Measurements from ENCODE around the gene TDRD15. TPM values are rescaled to one million over a fixed set of nuclear protein-coding genes. Genes with fewer than 3 reads are reported as not detected.

The TDRD15 gene
- polyA plus RNA-seq, 4 donors = 0.01 TPM; not detected in 3

- Histone ChIP-seq H3K4me3 (ENCODE audit: low read depth in 1 of 3, low read length in 3 of 3) (no peak overlapping the region), H3K4me1 (ENCODE audit: control insufficient read depth in 3 of 3, insufficient read depth in 2 of 3, low read depth in 1 of 3, low read length in 2 of 3) (no peaks in the 10 kb centered on the region), H3K36me3 (ENCODE audit: control insufficient read depth in 3 of 3, insufficient read depth in 2 of 3, low read depth in 1 of 3, low read length in 3 of 3) (no peaks in the 10 kb centered on the region), H3K9me3 (ENCODE audit: control insufficient read depth in 2 of 2, insufficient read depth in 1 of 2, low read depth in 1 of 2, low read length in 1 of 2) (no peaks in the 10 kb centered on the region), H3K27me3 (ENCODE audit: control insufficient read depth in 3 of 3, insufficient read depth in 3 of 3, low read length in 3 of 3) (no peaks in the 10 kb centered on the region), H3K27ac (ENCODE audit: low read depth in 1 of 3, low read length in 2 of 3) (no peak overlapping the region)
- DNase-seq (peak in 1 of 2 donors; percentile 3), FAIRE-seq (no peak)
- WGBS, 3 donors = 12 to 30% (median 12%) methylated on average over 3 of the region's 3 CpGs
Observed at GRCh38 chr2:21155365-21156136, 31.8 kb downstream of the TDRD15 start.

DNA sequence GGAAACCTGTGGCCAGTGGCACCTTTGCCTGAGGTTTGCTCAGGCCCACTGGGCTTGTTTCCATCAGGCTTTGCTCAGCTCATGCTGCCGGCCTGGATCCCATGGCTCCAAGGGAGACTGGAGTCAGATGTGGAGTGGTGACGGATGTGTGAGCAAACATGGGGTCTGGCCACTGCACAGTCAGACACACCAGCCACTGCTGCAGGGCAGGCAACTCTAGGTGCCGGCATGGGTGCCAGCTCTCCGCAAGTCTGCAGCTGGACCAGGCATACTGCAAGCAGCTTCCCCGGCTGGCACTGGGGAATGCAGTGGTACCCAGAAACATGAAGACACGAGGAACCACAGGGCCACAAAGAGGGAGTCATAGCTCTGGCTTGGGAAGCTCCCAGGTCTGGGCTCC lies 37.4 kb downstream of the TDRD15 start:
- Histone ChIP-seq H3K27ac (ENCODE audit: low read depth in 1 of 3, low read length in 2 of 3) (no peak overlapping the region), H3K4me1 (ENCODE audit: control insufficient read depth in 3 of 3, insufficient read depth in 2 of 3, low read depth in 1 of 3, low read length in 2 of 3) (no peaks in the 10 kb centered on the region), H3K36me3 (ENCODE audit: control insufficient read depth in 3 of 3, insufficient read depth in 2 of 3, low read depth in 1 of 3, low read length in 3 of 3) (no peaks in the 10 kb centered on the region), H3K9me3 (ENCODE audit: control insufficient read depth in 2 of 2, insufficient read depth in 1 of 2, low read depth in 1 of 2, low read length in 1 of 2) (no peaks in the 10 kb centered on the region), H3K4me3 (ENCODE audit: low read depth in 1 of 3, low read length in 3 of 3) (no peak overlapping the region), H3K27me3 (ENCODE audit: control insufficient read depth in 3 of 3, insufficient read depth in 3 of 3, low read length in 3 of 3) (no peaks in the 10 kb centered on the region)
- no peak for DNase-seq
- WGBS, 3 donors = 93% methylated on average over 6 of the region's 6 CpGs
- FAIRE-seq = no peak

DNA sequence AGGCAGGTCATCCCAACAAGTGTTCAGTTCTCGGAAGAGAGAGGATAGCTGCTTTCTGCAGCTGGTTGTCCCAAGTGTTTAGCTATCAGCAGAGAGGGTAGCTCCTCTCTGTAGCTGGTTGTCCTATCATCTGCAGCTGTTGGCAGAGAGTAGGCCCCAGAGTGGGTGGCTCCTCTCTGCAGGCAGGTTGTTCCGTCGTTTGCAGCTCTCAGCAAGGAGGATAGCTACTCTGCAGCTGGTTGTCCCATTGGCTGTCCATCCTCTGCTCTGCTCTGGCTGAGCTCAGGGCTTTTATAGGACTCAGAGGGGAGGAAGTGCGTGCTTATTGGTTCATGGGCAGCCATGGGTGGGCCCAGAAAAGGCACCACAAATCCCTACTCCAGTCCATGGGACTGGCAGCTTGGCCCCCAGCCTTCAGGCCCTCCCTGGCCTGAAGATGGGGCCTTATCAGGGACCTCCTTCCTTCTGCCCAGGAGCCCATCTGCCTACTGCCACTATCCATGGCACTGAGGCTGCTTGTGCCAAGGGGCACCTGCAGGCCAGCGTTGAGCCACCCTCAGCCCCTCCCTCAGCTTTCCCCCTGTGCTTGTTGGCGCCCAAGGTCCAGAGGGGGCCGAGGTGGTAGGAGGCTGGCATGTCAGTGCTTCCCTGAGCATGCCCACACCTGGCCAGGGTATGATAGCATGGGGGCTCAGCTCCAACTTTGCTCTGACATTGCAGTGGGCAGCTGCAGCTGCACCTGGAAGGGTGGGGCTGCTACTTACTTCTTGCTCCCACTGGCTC lies 38.3 kb downstream of the TDRD15 start:
- Histone ChIP-seq H3K4me1 (ENCODE audit: control insufficient read depth in 3 of 3, insufficient read depth in 2 of 3, low read depth in 1 of 3, low read length in 2 of 3) (no peaks in the 10 kb centered on the region), H3K27ac (ENCODE audit: low read depth in 1 of 3, low read length in 2 of 3) (no peak overlapping the region), H3K9me3 (ENCODE audit: control insufficient read depth in 2 of 2, insufficient read depth in 1 of 2, low read depth in 1 of 2, low read length in 1 of 2) (no peaks in the 10 kb centered on the region), H3K27me3 (ENCODE audit: control insufficient read depth in 3 of 3, insufficient read depth in 3 of 3, low read length in 3 of 3) (no peaks in the 10 kb centered on the region), H3K36me3 (ENCODE audit: control insufficient read depth in 3 of 3, insufficient read depth in 2 of 3, low read depth in 1 of 3, low read length in 3 of 3) (no peaks in the 10 kb centered on the region), H3K4me3 (ENCODE audit: low read depth in 1 of 3, low read length in 3 of 3) (no peak overlapping the region)
- FAIRE-seq (no peak), DNase-seq (no peak)
- 87 to 90% (median 87%) methylated on average over 7 of the region's 7 CpGs for WGBS, 3 donors

GRCh38 chr2:21162615-21162878 lies 38.8 kb downstream of the TDRD15 start:
- H3K27ac ChIP-seq (ENCODE audit: low read depth in 1 of 3, low read length in 2 of 3) = no peak overlapping the region
- FAIRE-seq (no peak), DNase-seq (no peak)
- no peak overlapping the region for H3K4me3 ChIP-seq (ENCODE audit: low read depth in 1 of 3, low read length in 3 of 3)
- no peaks in the 10 kb centered on the region for H3K27me3 ChIP-seq (ENCODE audit: control insufficient read depth in 3 of 3, insufficient read depth in 3 of 3, low read length in 3 of 3)
- no peaks in the 10 kb centered on the region for H3K4me1 ChIP-seq (ENCODE audit: control insufficient read depth in 3 of 3, insufficient read depth in 2 of 3, low read depth in 1 of 3, low read length in 2 of 3)
- H3K9me3 ChIP-seq (ENCODE audit: control insufficient read depth in 2 of 2, insufficient read depth in 1 of 2, low read depth in 1 of 2, low read length in 1 of 2) = no peaks in the 10 kb centered on the region
- H3K36me3 ChIP-seq (ENCODE audit: control insufficient read depth in 3 of 3, insufficient read depth in 2 of 3, low read depth in 1 of 3, low read length in 3 of 3) = no peaks in the 10 kb centered on the region
- WGBS, 3 donors = 69 to 72% (median 69%) methylated on average over 5 of the region's 5 CpGs

DNA sequence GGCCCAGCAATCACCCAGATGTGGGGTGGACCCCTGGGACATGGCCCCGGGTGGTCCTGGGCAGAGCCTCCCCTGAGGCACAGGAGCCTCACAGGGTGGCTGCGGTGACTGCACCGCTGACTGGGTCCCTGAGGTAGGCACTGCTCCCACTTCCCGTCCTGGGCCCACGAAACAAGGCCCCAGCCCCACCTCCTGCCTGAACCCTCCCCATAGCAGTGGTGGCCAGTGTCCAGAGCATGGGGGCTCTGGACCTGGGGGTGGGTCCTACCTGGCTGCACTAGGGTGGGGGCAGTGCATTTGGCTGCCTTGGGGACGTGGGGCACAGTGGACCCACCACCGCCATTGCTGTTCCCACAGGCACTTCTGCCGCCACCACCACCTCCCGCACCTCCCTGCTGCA lies 39.4 kb downstream of the TDRD15 start:
- DNase-seq = no peak

DNA sequence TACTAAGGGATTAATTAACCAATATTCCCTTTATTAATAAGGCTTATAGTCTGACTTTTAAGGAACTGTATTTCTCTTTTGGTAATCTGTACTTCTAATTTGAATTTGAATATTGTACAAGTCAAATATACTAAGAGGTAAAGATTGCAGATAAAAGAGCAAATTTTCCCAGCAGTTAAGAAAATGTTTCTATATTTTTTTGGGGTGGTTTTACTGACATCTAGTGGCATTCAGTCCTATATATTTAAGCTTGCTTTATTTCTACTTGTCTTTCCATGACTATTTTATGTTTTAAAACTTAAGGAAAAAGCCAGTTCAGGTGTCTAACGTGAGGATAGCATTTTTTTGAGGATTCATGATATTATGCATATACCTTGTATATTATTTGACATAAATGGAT lies 41.6 kb downstream of the TDRD15 start:
- Histone ChIP-seq H3K4me3 (ENCODE audit: low read depth in 1 of 3, low read length in 3 of 3) (no peak overlapping the region), H3K27ac (ENCODE audit: low read depth in 1 of 3, low read length in 2 of 3) (no peak overlapping the region), H3K4me1 (ENCODE audit: control insufficient read depth in 3 of 3, insufficient read depth in 2 of 3, low read depth in 1 of 3, low read length in 2 of 3) (no peaks in the 10 kb centered on the region), H3K27me3 (ENCODE audit: control insufficient read depth in 3 of 3, insufficient read depth in 3 of 3, low read length in 3 of 3) (no peaks in the 10 kb centered on the region), H3K36me3 (ENCODE audit: control insufficient read depth in 3 of 3, insufficient read depth in 2 of 3, low read depth in 1 of 3, low read length in 3 of 3) (no peaks in the 10 kb centered on the region), H3K9me3 (ENCODE audit: control insufficient read depth in 2 of 2, insufficient read depth in 1 of 2, low read depth in 1 of 2, low read length in 1 of 2) (no peaks in the 10 kb centered on the region)
- DNase-seq = peak in 1 of 2 donors; percentile 8
- FAIRE-seq = no peak
- 0 to 6% (median 3%) methylated on average over 1 of the region's 1 CpG for WGBS, 3 donors

More for the DNA sequence above, 39.4 kb downstream of the TDRD15 start:
- H3K4me3 ChIP-seq (ENCODE audit: low read depth in 1 of 3, low read length in 3 of 3) = no peak overlapping the region
- FAIRE-seq = no peak
- H3K27me3 ChIP-seq (ENCODE audit: control insufficient read depth in 3 of 3, insufficient read depth in 3 of 3, low read length in 3 of 3) = no peaks in the 10 kb centered on the region
- no peaks in the 10 kb centered on the region for H3K9me3 ChIP-seq (ENCODE audit: control insufficient read depth in 2 of 2, insufficient read depth in 1 of 2, low read depth in 1 of 2, low read length in 1 of 2)
- H3K4me1 ChIP-seq (ENCODE audit: control insufficient read depth in 3 of 3, insufficient read depth in 2 of 3, low read depth in 1 of 3, low read length in 2 of 3) = no peaks in the 10 kb centered on the region
- WGBS, 3 donors = 92 to 96% (median 93%) methylated on average over 7 to 9 of the region's 9 CpGs
- no peaks in the 10 kb centered on the region for H3K36me3 ChIP-seq (ENCODE audit: control insufficient read depth in 3 of 3, insufficient read depth in 2 of 3, low read depth in 1 of 3, low read length in 3 of 3)
- H3K27ac ChIP-seq (ENCODE audit: low read depth in 1 of 3, low read length in 2 of 3) = no peak overlapping the region

GRCh38 chr2:21175895-21176646 lies 52.3 kb downstream of the TDRD15 start:
- Histone ChIP-seq H3K9me3 (ENCODE audit: control insufficient read depth in 2 of 2, insufficient read depth in 1 of 2, low read depth in 1 of 2, low read length in 1 of 2) (no peaks in the 10 kb centered on the region), H3K4me1 (ENCODE audit: control insufficient read depth in 3 of 3, insufficient read depth in 2 of 3, low read depth in 1 of 3, low read length in 2 of 3) (no peaks in the 10 kb centered on the region), H3K27ac (ENCODE audit: low read depth in 1 of 3, low read length in 2 of 3) (no peak overlapping the region), H3K27me3 (ENCODE audit: control insufficient read depth in 3 of 3, insufficient read depth in 3 of 3, low read length in 3 of 3) (peaks cover 0 to 2% (median 0%) of the 10 kb centered on the region in 3 donors), H3K36me3 (ENCODE audit: control insufficient read depth in 3 of 3, insufficient read depth in 2 of 3, low read depth in 1 of 3, low read length in 3 of 3) (no peaks in the 10 kb centered on the region), H3K4me3 (ENCODE audit: low read depth in 1 of 3, low read length in 3 of 3) (no peak overlapping the region)
- FAIRE-seq (no peak), DNase-seq (peak; percentile 30 to 35)
- 26 to 40% (median 34%) methylated on average over 5 of the region's 5 CpGs for WGBS, 3 donors

DNA sequence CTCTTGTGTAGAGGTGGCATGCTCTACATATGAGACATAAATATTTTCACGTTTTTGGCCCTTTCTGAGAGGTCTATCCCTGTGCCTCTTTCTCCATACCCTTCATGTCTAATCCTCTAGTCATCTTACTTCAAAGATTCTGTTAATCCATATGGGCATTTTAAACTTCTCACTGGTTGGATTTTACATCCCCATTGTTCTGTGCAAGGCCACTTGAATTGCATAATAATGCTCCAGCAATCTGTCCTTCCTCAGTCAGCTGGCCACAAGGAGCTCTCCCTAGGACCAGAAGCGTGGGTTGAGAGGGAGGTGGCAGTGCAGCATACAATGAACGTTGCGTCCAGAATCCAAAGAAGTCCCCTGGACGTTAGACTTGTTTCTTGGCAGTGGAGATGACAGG lies 58.2 kb downstream of the TDRD15 start:
- DNase-seq = no peak
- no peaks in the 10 kb centered on the region for H3K9me3 ChIP-seq (ENCODE audit: control insufficient read depth in 2 of 2, insufficient read depth in 1 of 2, low read depth in 1 of 2, low read length in 1 of 2)
- 76 to 86% (median 84%) methylated on average over 5 of the region's 5 CpGs for WGBS, 3 donors

More for the DNA sequence above, 58.2 kb downstream of the TDRD15 start:
- Histone ChIP-seq H3K4me3 (ENCODE audit: low read depth in 1 of 3, low read length in 3 of 3) (no peak overlapping the region), H3K4me1 (ENCODE audit: control insufficient read depth in 3 of 3, insufficient read depth in 2 of 3, low read depth in 1 of 3, low read length in 2 of 3) (no peaks in the 10 kb centered on the region), H3K27ac (ENCODE audit: low read depth in 1 of 3, low read length in 2 of 3) (no peak overlapping the region), H3K27me3 (ENCODE audit: control insufficient read depth in 3 of 3, insufficient read depth in 3 of 3, low read length in 3 of 3) (peaks cover 0 to 2% (median 0%) of the 10 kb centered on the region in 3 donors), H3K36me3 (ENCODE audit: control insufficient read depth in 3 of 3, insufficient read depth in 2 of 3, low read depth in 1 of 3, low read length in 3 of 3) (no peaks in the 10 kb centered on the region)
- no peak for FAIRE-seq

Data from small intestine (tissue), 7 donors.